CD4-positive, alpha-beta T cell treated with Interferon alpha-2 for 1 hour (primary cell): ENCODE measurements around the gene PUSL1.

Experiments used
- DNase-seq, 2 donors: peaks; one replicate each; pipeline ENCODE4 v3.0.0-alpha.2; 2020 to 2022

The PUSL1 gene

GRCh38 chr1:1296070-1297061 is 12.0 kb upstream of the PUSL1 start:
- DNase-seq = no peak

- no peak for DNase-seq
Measured at GRCh38 chr1:1297802-1298424, 10.5 kb upstream of the PUSL1 start.

- DNase-seq = no peak
Measured at GRCh38 chr1:1298861-1299685, 9.3 kb upstream of the PUSL1 start.

- DNase-seq = peak in 1 of 2 donors; percentile 28
Measured at GRCh38 chr1:1299686-1300351, 8.6 kb upstream of the PUSL1 start.

GRCh38 chr1:1300352-1300739 is 8.1 kb upstream of the PUSL1 start:
- no peak for DNase-seq

- no peak for DNase-seq
Measured at GRCh38 chr1:1302006-1302430, 6.4 kb upstream of the PUSL1 start.

- no peak for DNase-seq
Measured at GRCh38 chr1:1302951-1303509, 5.4 kb upstream of the PUSL1 start.

- DNase-seq = no peak
Measured at GRCh38 chr1:1303736-1304135, 4.7 kb upstream of the PUSL1 start.

GRCh38 chr1:1304331-1305299 is 3.8 kb upstream of the PUSL1 start:
- no peak for DNase-seq

GRCh38 chr1:1305300-1306069 is 2.9 kb upstream of the PUSL1 start:
- peak; percentile 59 to 70 for DNase-seq

GRCh38 chr1:1306070-1306660 is 2.2 kb upstream of the PUSL1 start:
- no peak for DNase-seq

- DNase-seq = no peak
Measured at GRCh38 chr1:1306661-1307260, 1.6 kb upstream of the PUSL1 start.

- no peak for DNase-seq
Measured at GRCh38 chr1:1307261-1307922, 1.0 kb upstream of the PUSL1 start.

GRCh38 chr1:1308756-1309250 is 406 bp downstream of the PUSL1 start:
- no peak for DNase-seq

- no peak for DNase-seq
Measured at GRCh38 chr1:1309251-1310108, 1.1 kb downstream of the PUSL1 start.

GRCh38 chr1:1310109-1310385 is 1.6 kb downstream of the PUSL1 start:
- no peak for DNase-seq

GRCh38 chr1:1310476-1311053 is 2.2 kb downstream of the PUSL1 start:
- DNase-seq = no peak
